HCT116 (cell line): ENCODE data around the gene CD99L2. TPM values are rescaled to one million over a fixed set of nuclear protein-coding genes. Genes with fewer than 3 reads are reported as not detected.

Experiments
- ATAC-seq: fragments of 200-7000 bp; cut with Tn5 transposase; 2 replicates; pipeline ENCODE4 v1.9.1; 2020; ENCODE audit warnings: mild to moderate bottlenecking, moderate library complexity
- BruUV-seq: library from RNA; stranded (reverse); fragments of 400-500 nt; replicated peaks from 2 replicates; lab custom pipeline; 2021; lab: Mats Ljungman, UMichigan
- CTCF ChIA-PET: fragments of 300-600 bp; sonication (Branson Sonifier 250); formaldehyde crosslinking; loops from one replicate; lab custom pipeline; 2021; ENCODE audit warnings: antibody characterized with exemption; lab: Charles Lee
- POLR2A ChIA-PET: fragments of 300-600, 350-600 bp; sonication (Branson Sonifier 250); formaldehyde crosslinking; loops from one replicate; lab custom pipeline; 2021; ENCODE audit warnings: antibody characterized with exemption; lab: Charles Lee
- RAD21 ChIA-PET, 2 experiments: fragments of 300-600 bp; sonication (Branson Sonifier 250); formaldehyde crosslinking; loops; one replicate each; lab custom pipeline; 2023; ENCODE audit warnings: low total read pairs in 2 of 2; ENCODE audit not compliant: uncharacterized antibody in 2 of 2, unreplicated experiment in 2 of 2, low non-redundant PET in 1 of 2; lab: Charles Lee
- DNase-seq: peaks from one replicate; pipeline ENCODE4 v3.0.0-alpha.2; 2010; ENCODE audit warnings: low read depth, low spot score
- H2AFZ ChIP-seq: fragments of 200-600 bp; shearing (Covaris generic), sonication (generic); 2 replicates; pipeline ENCODE4 v1.6.1; 2017; ENCODE audit warnings: low read depth, mixed run types, mixed read lengths, antibody characterized with exemption, low read length; ENCODE audit not compliant: poor library complexity, severe bottlenecking
- H3K27ac ChIP-seq: 2 replicates; pipeline ENCODE4 v1.5.1; 2012; ENCODE audit warnings: low read depth, low read length
- H3K27me3 ChIP-seq: fragments of 200-600 bp; sonication (generic); 2 replicates; pipeline ENCODE4 v1.6.1; 2016; ENCODE audit warnings: mixed run types, low read length, mixed read lengths; ENCODE audit not compliant: insufficient read depth
- H3K36me3 ChIP-seq, 2 experiments: fragments of 200-500 bp in 1 of 2; fragments of 200-600 bp in 1 of 2; sonication (Bioruptor generic) in 1 of 2; sonication (generic) in 1 of 2; 2 replicates each; pipeline versions ENCODE4 v1.5.1 to v1.6.1; 2014 to 2016; ENCODE audit warnings: low read length in 2 of 2, inconsistent platforms in 1 of 2, mixed read lengths in 1 of 2, mixed run types in 1 of 2; ENCODE audit not compliant: insufficient read depth in 2 of 2, control insufficient read depth in 1 of 2
- H3K4me1 ChIP-seq, 2 experiments: fragments of 200-600 bp in 1 of 2; sonication (generic) in 1 of 2; 2 replicates each; pipeline versions ENCODE4 v1.5.1 to v1.6.1; 2012 to 2017; ENCODE audit warnings: low read length in 2 of 2, inconsistent platforms in 1 of 2, mild to moderate bottlenecking in 1 of 2, mixed read lengths in 1 of 2, mixed run types in 1 of 2, moderate library complexity in 1 of 2; ENCODE audit not compliant: insufficient read depth in 2 of 2, control insufficient read depth in 1 of 2
- H3K4me2 ChIP-seq: fragments of 200-600 bp; sonication (generic); 2 replicates; pipeline ENCODE4 v1.6.1; 2017; ENCODE audit warnings: mixed run types, low read length, mixed read lengths
- H3K4me3 ChIP-seq, 2 experiments: fragments of 200-600 bp in 1 of 2; sonication (generic) in 1 of 2; replicated peaks in 1 of 2; 2 replicates each; pipeline ENCODE4 v1.5.1; 2011 to 2016; ENCODE audit warnings: low read length in 2 of 2, control low read depth in 1 of 2, low read depth in 1 of 2, mild to moderate bottlenecking in 1 of 2, mixed read lengths in 1 of 2, mixed run types in 1 of 2
- H3K79me2 ChIP-seq: fragments of 200-600 bp; sonication (generic); 2 replicates; pipeline ENCODE4 v1.6.1; 2017; ENCODE audit warnings: mild to moderate bottlenecking, mixed run types, low read length, moderate library complexity, mixed read lengths; ENCODE audit not compliant: insufficient read depth
- H3K9ac ChIP-seq: fragments of 200-600 bp; sonication (generic); 2 replicates; pipeline ENCODE4 v1.6.1; 2016; ENCODE audit warnings: low read length, mixed read lengths
- H3K9me2 ChIP-seq: fragments of 200-600 bp; sonication (generic), shearing (Covaris generic); 2 replicates; pipeline ENCODE4 v1.6.1; 2017; ENCODE audit warnings: mixed run types, mild to moderate bottlenecking, moderate library complexity; ENCODE audit not compliant: insufficient read depth
- H3K9me3 ChIP-seq, 2 experiments: fragments of 200-500 bp in 1 of 2; fragments of 200-600 bp in 1 of 2; sonication (Bioruptor generic) in 1 of 2; sonication (generic) in 1 of 2; 2 replicates each; pipeline ENCODE4 v1.6.1; 2014 to 2017; ENCODE audit warnings: low read length in 2 of 2, mixed read lengths in 2 of 2, inconsistent platforms in 1 of 2, low read depth in 1 of 2, mild to moderate bottlenecking in 1 of 2, mixed run types in 1 of 2, moderate library complexity in 1 of 2; ENCODE audit not compliant: control insufficient read depth in 1 of 2, insufficient read depth in 1 of 2
- H4K20me1 ChIP-seq: fragments of 200-600 bp; sonication (generic), shearing (Covaris generic); 2 replicates; pipeline ENCODE4 v1.6.1; 2017; ENCODE audit warnings: mixed run types, mild to moderate bottlenecking, moderate library complexity; ENCODE audit not compliant: insufficient read depth
- ATF3 ChIP-seq: IDR thresholded peaks from 2 replicates; pipeline ENCODE4 v1.6.1; 2012
- CBX3 ChIP-seq: IDR thresholded peaks from 2 replicates; pipeline ENCODE4 v1.6.1; 2012; ENCODE audit warnings: low read depth
- CEBPB ChIP-seq: IDR thresholded peaks from 2 replicates; pipeline ENCODE4 v1.6.1; 2012; ENCODE audit warnings: low read depth
- ELF1 ChIP-seq: IDR thresholded peaks from 2 replicates; pipeline ENCODE4 v1.6.1; 2012; ENCODE audit warnings: low read depth, borderline replicate concordance
- EZH2 ChIP-seq: fragments of 200-600 bp; sonication (generic); IDR thresholded peaks from 2 replicates; pipeline ENCODE4 v1.6.1; 2017; ENCODE audit warnings: antibody characterized with exemption, mixed run types
- FOSL1 ChIP-seq: IDR thresholded peaks from 2 replicates; pipeline ENCODE4 v1.6.1; 2012; ENCODE audit warnings: low read depth
- MAX ChIP-seq: IDR thresholded peaks from 2 replicates; pipeline ENCODE4 v1.6.1; 2012
- POLR2A ChIP-seq: IDR thresholded peaks from 2 replicates; pipeline ENCODE4 v1.7.0; 2011; ENCODE audit warnings: borderline replicate concordance; ENCODE audit not compliant: insufficient read depth, insufficient read length; ENCODE audit errors: extremely low read depth
- SP1 ChIP-seq: IDR thresholded peaks from 2 replicates; pipeline ENCODE4 v1.6.1; 2012; ENCODE audit warnings: low read depth
- SRF ChIP-seq: IDR thresholded peaks from 2 replicates; pipeline ENCODE4 v1.6.1; 2012; ENCODE audit warnings: low read depth
- TCF7L2 ChIP-seq: IDR thresholded peaks from 2 replicates; pipeline ENCODE4 v1.7.0; 2011; ENCODE audit warnings: borderline replicate concordance, inconsistent platforms; ENCODE audit not compliant: insufficient read depth, insufficient read length; ENCODE audit errors: extremely low read depth
- YY1 ChIP-seq: IDR thresholded peaks from 2 replicates; pipeline ENCODE4 v1.6.1; 2011; ENCODE audit warnings: low read length, low read depth, moderate library complexity, mild to moderate bottlenecking; ENCODE audit not compliant: insufficient replicate concordance; ENCODE audit errors: extremely low read depth
- ZNF274 ChIP-seq: fragments of 200-500 bp; sonication (Bioruptor generic); IDR thresholded peaks from 2 replicates; pipeline ENCODE4 v1.6.1; 2014; ENCODE audit warnings: mild to moderate bottlenecking, low read depth, low read length, inconsistent platforms
- intact Hi-C: fragments of 100-400 bp; cut with micrococcal nuclease; formaldehyde crosslinking; loops from 2 replicates; pipeline ENCODE4 v1.10.0; 2022
- total RNA-seq: library from RNA; stranded (reverse); gene quantifications from one replicate; pipeline ENCODE4 v1.2.1, GENCODE V29; 2021; ENCODE audit not compliant: unreplicated experiment
- TF ChIP-seq, protein P1 (sequence below), 3 experiments: fragments of 200-600 bp in 1 of 3; sonication (generic) in 1 of 3; IDR thresholded peaks in 2 of 3; conservative IDR thresholded peaks in 1 of 3; 2 replicates each; pipeline ENCODE4 v1.5.1; 2012 to 2017; ENCODE audit warnings: low read depth in 2 of 3, low read length in 2 of 3, antibody characterized with exemption in 1 of 3, borderline replicate concordance in 1 of 3, control low read depth in 1 of 3, mild to moderate bottlenecking in 1 of 3, mixed read lengths in 1 of 3, mixed run types in 1 of 3, moderate library complexity in 1 of 3; ENCODE audit not compliant: insufficient read depth in 1 of 3

The CD99L2 gene
- total RNA-seq, 1 experiment from 2014 or later = 6.2 TPM

GRCh38 chrX:150777328-150777992 is 121.0 kb downstream of the CD99L2 start:
- Histone ChIP-seq H3K9me2 (no peaks in the 10 kb centered on the region), H2AFZ (no peak overlapping the region), H3K4me1 (no peaks in the 10 kb centered on the region), H3K79me2 (no peaks in the 10 kb centered on the region), H3K9me3 (no peaks in the 10 kb centered on the region), H3K27ac (no peak overlapping the region), H4K20me1 (no peaks in the 10 kb centered on the region), H3K4me2 (no peak overlapping the region), H3K27me3 (no peaks in the 10 kb centered on the region), H3K36me3 (no peaks in the 10 kb centered on the region; a peak in 1 of 4 replicates), H3K4me3 (no peak overlapping the region), H3K9ac (no peak overlapping the region)
- intact Hi-C loops = no loop called here
- no TSS peak for BruUV-seq
- TF ChIP-seq EZH2 (no peak), TCF7L2 (no peak), YY1 (no peak), FOSL1 (no peak), ELF1 (no peak), CEBPB (no peak), POLR2A (no peak), SRF (no peak), CBX3 (no peak), MAX (no peak), SP1 (no peak), ATF3 (no peak), ZNF274 (no peak)
- TF ChIP-seq, protein P1, sequence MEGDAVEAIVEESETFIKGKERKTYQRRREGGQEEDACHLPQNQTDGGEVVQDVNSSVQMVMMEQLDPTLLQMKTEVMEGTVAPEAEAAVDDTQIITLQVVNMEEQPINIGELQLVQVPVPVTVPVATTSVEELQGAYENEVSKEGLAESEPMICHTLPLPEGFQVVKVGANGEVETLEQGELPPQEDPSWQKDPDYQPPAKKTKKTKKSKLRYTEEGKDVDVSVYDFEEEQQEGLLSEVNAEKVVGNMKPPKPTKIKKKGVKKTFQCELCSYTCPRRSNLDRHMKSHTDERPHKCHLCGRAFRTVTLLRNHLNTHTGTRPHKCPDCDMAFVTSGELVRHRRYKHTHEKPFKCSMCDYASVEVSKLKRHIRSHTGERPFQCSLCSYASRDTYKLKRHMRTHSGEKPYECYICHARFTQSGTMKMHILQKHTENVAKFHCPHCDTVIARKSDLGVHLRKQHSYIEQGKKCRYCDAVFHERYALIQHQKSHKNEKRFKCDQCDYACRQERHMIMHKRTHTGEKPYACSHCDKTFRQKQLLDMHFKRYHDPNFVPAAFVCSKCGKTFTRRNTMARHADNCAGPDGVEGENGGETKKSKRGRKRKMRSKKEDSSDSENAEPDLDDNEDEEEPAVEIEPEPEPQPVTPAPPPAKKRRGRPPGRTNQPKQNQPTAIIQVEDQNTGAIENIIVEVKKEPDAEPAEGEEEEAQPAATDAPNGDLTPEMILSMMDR (IDR thresholded peaks at IDR 0.05 in 2 of 3, conservative IDR thresholded peaks at IDR 0.05 in 1 of 3; ENCODE audit: borderline replicate concordance in 1 of 3, insufficient read depth in 1 of 3, low read depth in 2 of 3, low read length in 2 of 3) = no peak
- ATAC-seq = no peak
- CTCF ChIA-PET = no interaction called here
- RAD21 ChIA-PET = no interaction called here
- DNase-seq = no peak
- POLR2A ChIA-PET = no interaction called here
